ENCODE data around the gene NOC2L. TPM values are rescaled to one million over a fixed set of nuclear protein-coding genes. Genes with fewer than 3 reads are reported as not detected.
"Not testable (repeated sequence)": the region's sequence is repeated elsewhere in the genome, so short reads cannot be mapped to it uniquely, and the experiment has no call there.

NOC2L gene
- total and polyA plus RNA-seq, 12 donors: 38.3 to 64.8 (median 43.5) TPM

DNA sequence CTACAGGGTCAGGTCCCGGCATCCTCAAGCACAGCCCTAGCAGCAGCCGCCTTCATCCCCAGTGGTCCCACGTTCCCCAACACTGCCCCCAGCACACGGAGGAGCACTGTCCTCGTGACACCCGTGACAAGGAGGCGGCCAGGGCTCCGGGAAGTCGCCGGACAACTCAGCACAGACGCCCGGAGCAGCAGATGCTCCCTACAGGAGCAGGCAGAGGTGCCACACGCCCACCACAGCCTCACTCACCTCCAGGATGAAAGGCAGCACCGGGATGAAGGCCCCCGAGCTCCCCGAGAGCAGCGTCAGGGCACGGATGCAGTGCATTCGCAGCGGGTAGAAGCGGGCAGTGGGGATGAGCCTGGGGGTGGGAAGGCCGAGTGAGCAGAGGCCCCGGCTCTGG, 8.2 kb downstream of the NOC2L start:
- Histone ChIP-seq H3K27ac (no peak overlapping the region), H3K9me3 (no peaks in the 10 kb centered on the region), H3K4me1 (no peaks in the 10 kb centered on the region), H3K27me3 (no peaks in the 10 kb centered on the region), H3K36me3 (peaks cover 0 to 100% (median 64%) of the 10 kb centered on the region in 9 donors), H3K4me3 (no peak overlapping the region)
- intact Hi-C loops (cut with DNase I): loop anchor here in 2 of 10 donors (10.0 kb wide), 1 partner anchor 46 kb away; no protein-coding TSS in a partner anchor
- no peak for TF ChIP-seq CTCF (IDR thresholded peaks at IDR 0.05)
- no peak for ATAC-seq
- WGBS, 2 donors: 93 to 95% methylated on average over 23 of the region's 23 CpGs
- no peak for DNase-seq

DNA sequence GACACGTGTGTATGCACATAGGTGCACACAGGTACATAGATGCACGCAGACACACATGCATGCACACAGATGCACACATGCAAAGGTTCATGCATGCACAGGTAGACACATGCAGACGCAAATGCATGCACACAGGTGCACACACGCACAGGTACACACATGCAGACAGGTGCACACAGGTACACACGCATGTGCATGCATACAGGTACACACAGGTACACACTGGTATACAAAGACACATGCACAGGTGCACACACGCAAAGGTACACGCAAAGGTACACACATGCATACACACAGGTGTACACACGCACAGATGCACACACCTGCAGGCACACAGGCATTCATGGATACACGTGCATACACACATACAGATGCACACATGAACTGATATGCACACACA, 8.8 kb downstream of the NOC2L start:
- ATAC-seq (no peak), DNase-seq (no peak)
- TF ChIP-seq CTCF (IDR thresholded peaks at IDR 0.05): no peak
- Histone ChIP-seq H3K36me3 (peaks cover 0 to 100% (median 65%) of the 10 kb centered on the region in 9 donors), H3K27ac (no peak overlapping the region), H3K4me1 (no peaks in the 10 kb centered on the region), H3K4me3 (no peak overlapping the region), H3K9me3 (no peaks in the 10 kb centered on the region), H3K27me3 (no peaks in the 10 kb centered on the region)
- intact Hi-C loops (cut with DNase I): loop anchor here in 2 of 10 donors (10.0 kb wide), 1 partner anchor 45 kb away; no protein-coding TSS in a partner anchor
- 85 to 95% methylated on average over 9 of the region's 9 CpGs for WGBS, 2 donors

DNA sequence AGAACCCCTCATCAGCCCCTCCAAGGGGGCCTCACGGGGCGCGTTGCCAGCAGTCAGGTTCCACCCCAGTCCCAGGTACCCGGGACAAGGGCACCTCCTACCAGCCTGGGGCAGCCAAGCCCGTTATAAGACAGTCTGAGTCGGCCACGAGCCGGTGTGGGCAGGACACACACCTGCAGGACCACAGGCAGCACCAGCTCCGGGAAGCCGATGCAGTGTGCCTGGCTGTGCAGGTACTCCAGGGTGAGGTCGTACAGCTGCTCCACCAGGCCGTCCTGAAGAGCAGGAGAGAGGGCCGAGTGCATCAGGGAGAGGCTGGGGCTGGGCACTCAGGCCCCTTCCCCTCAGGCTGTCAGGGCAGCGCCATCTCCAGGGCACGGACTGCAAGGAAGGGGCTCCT, 11.1 kb downstream of the NOC2L start:
- intact Hi-C loops (cut with DNase I): no loop called here
- 86 to 95% methylated on average over 15 of the region's 15 CpGs for WGBS, 2 donors
- Histone ChIP-seq H3K27ac (no peak overlapping the region), H3K4me3 (no peak overlapping the region), H3K27me3 (peaks cover 2 to 9% (median 5%) of the 10 kb centered on the region in 7 donors), H3K9me3 (no peaks in the 10 kb centered on the region), H3K4me1 (peaks cover 0 to 20% (median 8%) of the 10 kb centered on the region in 9 donors), H3K36me3 (peaks cover 0 to 87% (median 60%) of the 10 kb centered on the region in 9 donors)
- DNase-seq (no peak), ATAC-seq (no peak)
- no peak for TF ChIP-seq CTCF (IDR thresholded peaks at IDR 0.05)

GRCh38 chr1:946811-947210, 12.2 kb downstream of the NOC2L start:
- H3K27ac ChIP-seq; DNase-seq; intact Hi-C loops (cut with DNase I); ATAC-seq; H3K9me3 ChIP-seq; H3K4me3 ChIP-seq: not testable (repeated sequence)
- WGBS, 2 donors: 94 to 95% methylated on average over 13 of the region's 13 CpGs
- Histone ChIP-seq H3K36me3 (peaks cover 0 to 76% (median 49%) of the 10 kb centered on the region in 9 donors), H3K4me1 (peaks cover 3 to 29% (median 17%) of the 10 kb centered on the region in 9 donors), H3K27me3 (peaks cover 10 to 20% (median 17%) of the 10 kb centered on the region in 7 donors)
